Midbrain (tissue), 1 donor: ENCODE results near the gene LITAFD.
"Not testable (repeated sequence)": the region's sequence is repeated elsewhere in the genome, so short reads cannot be mapped to it uniquely, and the experiment has no call there.

Experiments used
- DNase-seq: peaks from one replicate; lab custom pipeline; 2025; lab: John Stamatoyannopoulos, UW

LITAFD gene

DNA sequence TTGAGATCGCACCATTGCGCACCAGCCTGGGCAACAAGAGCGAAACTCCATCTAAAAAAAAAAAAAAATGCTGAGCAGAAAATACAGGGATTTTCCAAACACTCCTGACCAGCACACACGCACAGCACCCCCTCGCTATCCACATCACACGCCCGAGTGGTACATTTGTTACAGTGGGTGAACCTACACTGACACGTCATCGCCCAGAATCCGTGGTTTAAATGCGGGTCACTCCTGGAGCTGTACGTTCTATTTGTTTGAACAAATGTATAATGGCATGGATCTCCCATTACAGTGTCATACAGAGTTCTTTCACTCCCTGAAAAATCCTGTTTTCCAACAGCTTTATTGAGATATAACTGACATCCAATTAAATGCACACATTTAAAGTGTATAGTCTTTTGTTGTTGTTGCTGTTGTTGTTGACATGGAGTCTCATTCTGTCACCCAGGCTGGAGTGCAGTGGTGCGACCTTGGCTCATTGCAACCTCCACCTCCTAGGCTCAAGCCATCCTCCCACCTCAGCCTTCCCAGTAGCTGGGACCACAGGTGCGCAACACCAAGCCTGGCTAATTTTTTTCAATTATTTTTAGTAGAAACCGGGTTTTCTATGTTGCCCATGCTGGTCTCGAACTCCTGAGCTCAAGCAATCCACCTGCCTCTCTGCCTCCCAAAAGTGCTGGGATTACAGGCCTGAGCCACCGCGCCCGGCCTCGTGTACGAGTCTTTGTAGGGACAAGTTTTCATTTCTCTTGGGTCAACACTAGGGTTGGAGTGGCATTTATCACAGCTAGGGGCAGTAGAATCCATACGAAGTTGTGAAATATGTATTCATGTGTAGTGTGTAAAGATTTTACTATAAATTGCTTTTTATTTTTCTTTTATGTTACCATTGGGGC, 8.9 kb upstream of the LITAFD start:
- DNase-seq = no peak

DNA sequence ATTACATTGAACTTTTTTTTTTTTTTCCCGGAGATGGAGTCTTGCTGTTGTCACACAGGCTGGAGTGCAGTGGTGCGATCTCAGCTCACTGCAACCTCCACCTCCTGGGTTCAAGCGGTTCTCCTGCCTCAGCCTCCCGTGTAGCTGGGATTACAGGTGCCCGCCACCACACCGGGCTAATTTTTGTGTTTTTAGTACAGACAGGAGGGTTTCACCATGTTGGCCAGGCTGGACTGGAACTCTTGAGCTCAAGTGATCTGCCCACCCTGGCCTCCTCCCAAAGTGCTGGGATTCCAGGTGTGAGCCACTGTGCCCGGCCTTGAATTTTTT, 8.3 kb upstream of the LITAFD start:
- not testable (repeated sequence) for DNase-seq

- no peak for DNase-seq
These were observed 7.8 kb upstream of the LITAFD start for GRCh38 chr16:8874388-8874787.

DNA sequence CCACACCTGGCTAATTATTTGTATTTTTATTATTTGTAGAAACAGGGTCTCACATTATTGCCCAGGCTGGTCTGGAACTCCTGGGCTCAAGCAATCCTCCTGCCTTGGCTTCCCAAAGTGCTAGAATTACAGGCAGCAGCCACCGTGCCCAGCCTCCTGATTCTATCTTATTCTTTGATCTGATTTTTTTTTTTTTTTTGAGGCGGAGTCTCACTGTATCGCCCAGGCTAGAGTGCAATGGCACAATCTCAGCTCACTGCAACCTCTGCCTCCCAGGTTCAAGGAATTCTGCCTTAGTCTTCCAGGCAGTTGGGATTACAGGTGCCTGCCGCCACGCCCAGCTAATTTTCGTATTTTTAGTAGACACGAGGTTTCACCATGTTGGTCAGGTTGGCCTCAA, 6.8 kb upstream of the LITAFD start:
- DNase-seq = not testable (repeated sequence)

DNA sequence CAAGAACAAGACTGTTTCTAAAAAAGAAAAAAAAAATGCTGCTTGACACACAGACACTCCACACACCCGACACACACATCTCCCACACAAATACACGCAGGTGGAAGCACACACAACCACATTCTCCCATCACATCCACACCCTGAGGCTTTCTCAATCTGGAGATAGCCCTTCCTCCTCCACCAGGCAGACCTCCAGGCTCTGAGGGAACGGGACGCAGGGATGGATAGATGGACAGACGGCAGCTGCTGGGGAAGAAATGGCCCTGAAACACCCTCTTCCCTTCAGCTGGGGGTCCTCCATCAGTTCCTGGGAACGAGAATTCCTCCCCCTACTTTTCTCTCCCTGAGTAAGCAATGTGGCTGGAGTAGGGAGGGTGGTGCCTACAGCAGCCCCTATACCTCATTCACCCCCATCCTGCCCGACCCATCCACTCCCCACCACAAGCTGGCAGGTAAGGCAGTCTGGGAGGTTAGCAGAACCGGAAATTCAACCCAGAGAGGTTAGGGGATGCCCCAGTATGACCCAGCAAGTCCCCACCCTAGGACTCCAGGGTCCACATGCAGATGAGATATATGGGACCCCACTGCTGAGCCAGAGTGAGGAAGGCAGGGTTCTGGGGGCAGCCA, 4.1 kb upstream of the LITAFD start:
- no peak for DNase-seq

- no peak for DNase-seq
These were observed 3.6 kb upstream of the LITAFD start for GRCh38 chr16:8878523-8878911.

DNA sequence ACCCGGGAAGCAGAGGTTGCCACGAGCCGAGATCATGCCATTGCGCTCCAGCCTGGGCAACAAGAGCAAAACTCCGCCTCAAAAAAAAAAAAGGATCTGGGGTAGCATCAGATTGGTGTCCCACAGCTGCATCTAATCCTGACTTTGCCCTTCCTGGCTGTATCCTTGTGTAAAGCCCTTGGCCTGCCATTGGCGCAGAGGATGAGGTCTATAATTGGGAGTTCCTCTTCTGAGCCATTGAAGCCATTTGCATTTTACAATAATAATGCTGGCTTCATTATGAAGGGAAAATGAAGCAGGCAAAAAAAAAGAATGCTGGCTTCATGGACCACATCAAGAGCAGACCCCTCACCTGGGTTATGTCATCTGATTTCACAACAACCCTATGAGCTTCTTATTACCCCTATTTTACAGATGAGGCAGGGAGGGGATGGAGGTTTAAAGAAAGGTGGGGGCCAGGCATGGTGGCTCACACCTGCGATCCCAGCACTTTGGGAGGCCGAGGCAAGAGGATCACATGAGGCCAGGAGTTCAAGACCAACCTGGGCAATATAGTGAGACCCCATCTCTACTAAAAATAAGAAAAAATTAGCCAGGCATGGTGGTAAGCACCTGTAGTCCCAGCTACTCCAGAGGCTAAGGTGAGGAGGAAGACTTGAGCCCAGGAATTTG, 1.2 kb upstream of the LITAFD start:
- no peak for DNase-seq

DNA sequence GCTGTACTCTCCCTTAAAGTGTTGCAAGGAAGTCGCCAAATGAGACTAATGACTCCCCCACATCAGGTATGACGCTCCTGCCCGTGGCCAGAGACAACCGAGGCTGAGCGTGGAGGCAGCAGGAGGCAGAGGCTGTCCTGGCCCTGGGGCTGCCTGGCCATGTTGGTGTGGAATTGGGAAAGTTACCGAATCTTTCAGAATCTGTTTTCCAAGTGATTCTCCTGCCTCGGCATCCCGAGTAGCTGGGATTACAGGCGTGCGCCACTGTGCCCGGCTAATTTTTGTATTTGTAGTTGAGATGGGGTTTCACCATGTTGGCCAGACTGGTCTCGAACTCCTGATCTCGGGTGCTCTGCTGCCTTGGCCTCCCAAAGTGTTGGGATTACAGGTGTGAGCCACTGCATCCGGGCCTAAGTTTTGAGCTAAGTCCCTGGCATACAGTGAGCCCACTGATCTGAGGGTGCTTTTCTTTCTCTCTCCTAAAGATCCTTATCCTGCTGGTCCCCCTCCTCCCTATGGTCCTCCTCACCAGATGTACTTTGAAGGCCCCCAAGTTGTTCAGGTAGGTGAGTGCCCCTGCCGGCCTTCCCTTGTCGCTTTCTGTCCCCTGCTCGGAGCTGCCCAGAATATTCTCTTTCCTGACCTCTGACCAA, 700 bp downstream of the LITAFD start:
- DNase-seq = no peak

- DNase-seq = no peak
These were observed 3.8 kb downstream of the LITAFD start for GRCh38 chr16:8885674-8886592.

GRCh38 chr16:8886593-8887430, 4.7 kb downstream of the LITAFD start:
- no peak for DNase-seq

- no peak for DNase-seq
These were observed 5.2 kb downstream of the LITAFD start for GRCh38 chr16:8887431-8887765.

DNA sequence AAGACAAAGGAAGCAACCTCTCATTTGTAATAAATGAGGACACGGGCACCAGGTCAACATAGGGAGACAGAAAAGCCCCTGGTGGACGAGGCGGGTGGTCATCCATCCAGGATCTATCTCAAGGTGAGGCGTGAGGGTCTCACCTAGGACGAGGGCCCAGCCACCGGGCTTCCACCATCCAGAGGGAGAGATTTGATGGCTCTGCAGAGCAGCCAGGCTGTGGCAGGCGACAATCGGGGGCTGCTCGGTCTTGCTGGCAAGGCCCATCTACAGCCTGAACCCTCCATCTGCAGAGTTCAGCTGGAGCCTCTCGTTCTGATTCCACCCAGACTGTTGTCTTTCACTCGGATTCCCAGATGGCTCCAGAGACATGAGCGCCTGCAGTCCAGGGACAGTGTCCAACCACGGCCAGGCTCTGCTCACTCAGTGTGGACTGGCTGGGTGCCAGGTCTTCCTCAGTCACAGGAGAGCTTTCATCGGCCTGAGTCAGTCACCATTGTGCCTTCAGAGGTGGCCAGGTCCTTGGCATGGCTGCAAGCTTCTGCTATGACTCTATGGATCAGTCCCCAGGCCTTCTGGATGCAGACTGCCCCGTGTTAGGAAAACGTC, 5.9 kb downstream of the LITAFD start:
- DNase-seq = peak; percentile 61

DNA sequence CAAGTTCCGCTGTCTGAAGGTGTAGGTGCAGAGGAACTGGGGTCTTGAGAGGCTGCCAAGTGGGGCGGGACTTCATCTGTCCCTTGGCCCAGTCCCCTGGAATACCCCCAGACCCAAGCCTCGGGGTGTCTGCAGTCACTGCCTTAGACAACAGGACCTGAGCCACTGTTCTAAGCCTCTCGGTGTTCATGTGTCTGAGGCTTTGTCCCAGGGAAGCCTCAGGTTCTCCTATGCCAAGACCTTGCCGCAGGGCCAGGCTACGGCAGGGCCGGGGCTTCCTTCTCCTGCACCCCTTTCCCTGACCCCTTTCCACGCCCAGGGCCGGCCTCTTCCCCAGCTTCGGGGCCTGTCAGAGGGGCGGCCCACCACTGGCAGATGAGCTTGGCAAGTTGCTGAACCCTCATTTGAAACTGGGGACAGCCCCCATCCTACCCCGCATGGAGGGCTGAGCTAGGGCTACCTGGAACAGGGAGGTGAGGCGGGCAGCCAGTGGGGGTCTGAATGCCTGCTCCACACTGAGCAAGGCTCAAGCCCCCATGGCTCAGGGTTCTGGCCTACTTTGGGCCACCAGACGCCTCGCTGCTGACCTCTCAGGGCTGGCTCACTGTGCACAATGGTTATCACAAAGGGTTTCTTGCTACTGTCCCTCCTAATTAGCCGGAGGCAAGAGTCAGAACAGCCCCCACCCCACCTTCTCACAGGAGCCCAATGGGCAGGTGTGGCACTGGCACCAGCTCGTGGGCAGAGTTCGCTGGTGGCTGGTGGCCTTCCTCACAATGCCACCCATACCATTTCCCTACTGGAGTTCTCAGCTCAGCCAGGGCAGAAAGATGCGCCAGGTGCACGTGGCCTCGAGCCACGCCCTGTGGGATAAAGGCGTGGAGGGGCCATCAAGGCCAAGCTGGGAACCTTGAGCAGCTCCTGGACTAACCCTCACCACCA, 7.1 kb downstream of the LITAFD start:
- no peak for DNase-seq

DNA sequence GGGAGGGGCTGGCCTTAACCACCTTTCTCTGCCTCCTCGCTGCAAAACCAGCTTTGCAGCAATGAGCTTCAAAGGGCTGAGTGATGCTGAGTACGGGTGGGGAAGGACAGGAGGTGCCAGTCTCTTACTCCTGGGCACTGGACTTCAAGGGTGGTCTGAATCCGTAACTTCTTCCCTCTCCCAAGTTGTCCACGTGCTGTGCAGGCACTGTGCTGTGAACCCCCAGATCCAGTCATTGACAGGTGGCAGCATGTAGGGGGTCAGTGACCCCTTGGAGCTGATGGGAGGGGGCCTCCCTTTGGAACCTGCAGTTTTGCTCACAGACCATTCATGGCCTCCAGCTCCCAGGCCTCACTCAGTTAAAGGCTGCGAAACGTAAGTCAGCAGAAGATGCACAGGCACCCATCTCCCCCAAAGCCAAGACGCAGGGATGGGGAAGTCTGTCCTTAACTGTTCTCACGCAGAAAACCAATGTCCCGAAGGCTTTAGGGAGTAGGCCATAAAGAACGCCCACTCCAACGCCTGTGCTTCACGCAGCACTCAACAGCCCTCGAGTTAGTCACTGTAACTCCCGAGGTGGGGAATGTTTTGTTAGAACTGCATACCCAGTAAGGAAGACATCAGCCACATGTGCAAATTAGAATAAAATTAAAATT, 7.9 kb downstream of the LITAFD start:
- no peak for DNase-seq

DNA sequence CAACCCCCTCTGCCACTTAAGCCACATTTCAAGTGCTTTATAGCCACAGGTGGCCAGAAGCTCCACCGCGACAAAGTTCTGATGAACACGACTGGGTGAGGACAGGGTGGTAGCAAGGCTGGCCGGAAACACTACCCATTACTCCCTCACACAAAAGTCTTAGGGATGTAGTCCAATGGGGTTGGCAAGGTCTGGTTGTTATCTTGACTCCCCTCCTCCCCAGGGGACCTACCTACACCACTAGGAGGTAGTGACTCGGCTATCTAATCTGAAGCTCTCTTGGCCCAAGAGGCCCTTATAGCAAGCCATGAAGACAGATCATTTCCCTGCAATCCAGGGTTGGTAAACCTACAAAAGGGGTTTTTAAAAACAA, 8.4 kb downstream of the LITAFD start:
- DNase-seq = no peak

GRCh38 chr16:8892101-8892575, 10.0 kb downstream of the LITAFD start:
- DNase-seq = no peak

GRCh38 chr16:8893426-8893825, 11.3 kb downstream of the LITAFD start:
- DNase-seq = no peak

GRCh38 chr16:8893976-8894690, 12.0 kb downstream of the LITAFD start:
- no peak for DNase-seq
